ENCODE results near the gene ADGRG3.

DNA sequence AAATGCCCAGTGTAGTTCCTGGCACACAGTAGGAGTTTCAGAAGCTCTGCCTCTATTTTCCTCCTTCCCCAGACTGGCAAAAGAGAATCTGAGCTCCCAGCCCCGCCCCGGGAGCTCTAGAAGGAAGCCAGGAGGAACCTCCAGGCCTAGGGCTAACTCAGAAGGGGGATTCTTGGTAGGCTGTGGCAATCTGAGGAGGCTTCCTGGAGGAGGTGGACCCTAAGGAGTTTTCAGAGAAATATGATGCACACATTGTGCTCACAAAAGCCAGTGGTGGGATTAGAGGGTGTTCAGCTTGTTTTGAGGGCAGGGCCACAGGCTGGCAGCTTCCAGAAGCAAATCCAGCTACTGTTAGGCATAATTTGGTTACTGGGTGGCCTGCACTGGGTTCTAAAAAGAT, 29.7 kb upstream of the ADGRG3 start:
- TF ChIP-seq, protein P1, sequence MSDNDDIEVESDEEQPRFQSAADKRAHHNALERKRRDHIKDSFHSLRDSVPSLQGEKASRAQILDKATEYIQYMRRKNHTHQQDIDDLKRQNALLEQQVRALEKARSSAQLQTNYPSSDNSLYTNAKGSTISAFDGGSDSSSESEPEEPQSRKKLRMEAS (IDR thresholded peaks at IDR 0.05), result no peak
- TF ChIP-seq CENPT (CRISPR knock-in tag; IDR thresholded peaks at IDR 0.05; ENCODE audit: low read depth), result no peak
- TF ChIP-seq, protein P2, sequence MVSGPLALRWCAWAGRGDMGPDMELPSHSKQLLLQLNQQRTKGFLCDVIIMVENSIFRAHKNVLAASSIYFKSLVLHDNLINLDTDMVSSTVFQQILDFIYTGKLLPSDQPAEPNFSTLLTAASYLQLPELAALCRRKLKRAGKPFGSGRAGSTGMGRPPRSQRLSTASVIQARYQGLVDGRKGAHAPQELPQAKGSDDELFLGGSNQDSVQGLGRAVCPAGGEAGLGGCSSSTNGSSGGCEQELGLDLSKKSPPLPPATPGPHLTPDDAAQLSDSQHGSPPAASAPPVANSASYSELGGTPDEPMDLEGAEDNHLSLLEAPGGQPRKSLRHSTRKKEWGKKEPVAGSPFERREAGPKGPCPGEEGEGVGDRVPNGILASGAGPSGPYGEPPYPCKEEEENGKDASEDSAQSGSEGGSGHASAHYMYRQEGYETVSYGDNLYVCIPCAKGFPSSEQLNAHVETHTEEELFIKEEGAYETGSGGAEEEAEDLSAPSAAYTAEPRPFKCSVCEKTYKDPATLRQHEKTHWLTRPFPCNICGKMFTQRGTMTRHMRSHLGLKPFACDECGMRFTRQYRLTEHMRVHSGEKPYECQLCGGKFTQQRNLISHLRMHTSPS (CRISPR knock-in tag; IDR thresholded peaks at IDR 0.05; ENCODE audit: low read depth), result no peak
- TF ChIP-seq, protein P3, sequence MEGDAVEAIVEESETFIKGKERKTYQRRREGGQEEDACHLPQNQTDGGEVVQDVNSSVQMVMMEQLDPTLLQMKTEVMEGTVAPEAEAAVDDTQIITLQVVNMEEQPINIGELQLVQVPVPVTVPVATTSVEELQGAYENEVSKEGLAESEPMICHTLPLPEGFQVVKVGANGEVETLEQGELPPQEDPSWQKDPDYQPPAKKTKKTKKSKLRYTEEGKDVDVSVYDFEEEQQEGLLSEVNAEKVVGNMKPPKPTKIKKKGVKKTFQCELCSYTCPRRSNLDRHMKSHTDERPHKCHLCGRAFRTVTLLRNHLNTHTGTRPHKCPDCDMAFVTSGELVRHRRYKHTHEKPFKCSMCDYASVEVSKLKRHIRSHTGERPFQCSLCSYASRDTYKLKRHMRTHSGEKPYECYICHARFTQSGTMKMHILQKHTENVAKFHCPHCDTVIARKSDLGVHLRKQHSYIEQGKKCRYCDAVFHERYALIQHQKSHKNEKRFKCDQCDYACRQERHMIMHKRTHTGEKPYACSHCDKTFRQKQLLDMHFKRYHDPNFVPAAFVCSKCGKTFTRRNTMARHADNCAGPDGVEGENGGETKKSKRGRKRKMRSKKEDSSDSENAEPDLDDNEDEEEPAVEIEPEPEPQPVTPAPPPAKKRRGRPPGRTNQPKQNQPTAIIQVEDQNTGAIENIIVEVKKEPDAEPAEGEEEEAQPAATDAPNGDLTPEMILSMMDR (CRISPR knock-in tag; IDR thresholded peaks at IDR 0.05), result no peak
- no peak for TF ChIP-seq SIN3B (IDR thresholded peaks at IDR 0.05; ENCODE audit: low read length)
- TF ChIP-seq RAD21 (CRISPR knock-in tag; IDR thresholded peaks at IDR 0.05), result no peak
- no peak for TF ChIP-seq POLR2A (IDR thresholded peaks at IDR 0.05; ENCODE audit: insufficient read depth in 1 of 2, low read depth in 2 of 2, low read length in 2 of 2)
- no peak for TF ChIP-seq MYC (CRISPR knock-in tag; IDR thresholded peaks at IDR 0.05; ENCODE audit: borderline replicate concordance)
- no peak for TF ChIP-seq ZNF841 (CRISPR knock-in tag; IDR thresholded peaks at IDR 0.05; ENCODE audit: borderline replicate concordance)
- no peak for TF ChIP-seq ZBTB1 (CRISPR knock-in tag; IDR thresholded peaks at IDR 0.05; ENCODE audit: borderline replicate concordance)

Measured in HepG2 (cell line).